COLO829 (cell line): Measurements from ENCODE around the gene BAIAP2.

ENCODE experiments used
- DNase-seq: peaks from one replicate; pipeline ENCODE4 v3.0.0; 2012; ENCODE audit warnings: low spot score

Gene BAIAP2

DNA sequence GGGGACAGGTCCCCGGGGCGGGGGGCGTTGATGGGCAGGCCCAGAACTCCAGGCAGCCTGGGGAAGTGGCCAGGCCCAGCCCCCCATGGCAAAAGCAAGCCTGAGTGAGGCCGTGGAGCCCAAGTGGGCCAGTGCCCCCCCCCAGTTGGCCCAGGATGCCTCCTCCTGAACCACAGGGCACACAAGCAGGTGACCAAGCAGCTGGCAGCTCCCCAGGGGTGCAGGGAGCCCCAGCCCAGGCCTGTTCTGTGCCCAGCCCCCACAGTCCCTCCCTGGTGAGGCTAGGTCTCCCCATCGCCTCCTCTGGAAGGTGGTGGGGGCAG lies 92.1 kb downstream of the BAIAP2 start:
- no peak for DNase-seq

GRCh38 chr17:81127526-81128177 lies 92.7 kb downstream of the BAIAP2 start:
- DNase-seq: no peak

GRCh38 chr17:81128338-81128737 lies 93.4 kb downstream of the BAIAP2 start:
- no peak for DNase-seq

DNA sequence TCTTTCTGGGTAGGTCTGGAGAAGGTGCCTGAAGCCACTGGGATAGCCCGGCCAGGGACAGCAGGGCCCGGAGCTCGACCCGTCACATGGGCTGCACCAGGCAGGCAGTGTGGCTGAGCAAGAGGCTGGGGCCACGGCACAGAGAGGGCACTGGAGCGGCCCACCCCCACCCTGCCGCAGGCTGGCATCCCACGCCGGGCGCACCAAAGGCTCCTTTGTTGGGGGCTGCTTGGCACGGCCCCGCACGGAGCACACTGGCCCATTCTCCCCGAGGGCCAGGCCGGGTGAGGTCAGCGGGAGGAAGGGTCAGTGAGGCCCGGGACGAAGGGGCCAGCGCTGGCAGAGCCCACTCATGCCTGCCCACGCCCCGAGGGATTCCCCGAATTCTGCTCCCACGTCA lies 93.8 kb downstream of the BAIAP2 start:
- DNase-seq: peak; percentile 50

- DNase-seq: no peak
Measured at GRCh38 chr17:81129289-81129688, 94.3 kb downstream of the BAIAP2 start.

- no peak for DNase-seq
Measured at GRCh38 chr17:81129711-81130367, 94.9 kb downstream of the BAIAP2 start.

- DNase-seq: peak; percentile 68
Measured at GRCh38 chr17:81130385-81131361, 95.7 kb downstream of the BAIAP2 start.

- no peak for DNase-seq
Measured at GRCh38 chr17:81131486-81132196, 96.7 kb downstream of the BAIAP2 start.

- no peak for DNase-seq
Measured at GRCh38 chr17:81132197-81132540, 97.2 kb downstream of the BAIAP2 start.

- DNase-seq: no peak
Measured at GRCh38 chr17:81132770-81133723, 98.1 kb downstream of the BAIAP2 start.

DNA sequence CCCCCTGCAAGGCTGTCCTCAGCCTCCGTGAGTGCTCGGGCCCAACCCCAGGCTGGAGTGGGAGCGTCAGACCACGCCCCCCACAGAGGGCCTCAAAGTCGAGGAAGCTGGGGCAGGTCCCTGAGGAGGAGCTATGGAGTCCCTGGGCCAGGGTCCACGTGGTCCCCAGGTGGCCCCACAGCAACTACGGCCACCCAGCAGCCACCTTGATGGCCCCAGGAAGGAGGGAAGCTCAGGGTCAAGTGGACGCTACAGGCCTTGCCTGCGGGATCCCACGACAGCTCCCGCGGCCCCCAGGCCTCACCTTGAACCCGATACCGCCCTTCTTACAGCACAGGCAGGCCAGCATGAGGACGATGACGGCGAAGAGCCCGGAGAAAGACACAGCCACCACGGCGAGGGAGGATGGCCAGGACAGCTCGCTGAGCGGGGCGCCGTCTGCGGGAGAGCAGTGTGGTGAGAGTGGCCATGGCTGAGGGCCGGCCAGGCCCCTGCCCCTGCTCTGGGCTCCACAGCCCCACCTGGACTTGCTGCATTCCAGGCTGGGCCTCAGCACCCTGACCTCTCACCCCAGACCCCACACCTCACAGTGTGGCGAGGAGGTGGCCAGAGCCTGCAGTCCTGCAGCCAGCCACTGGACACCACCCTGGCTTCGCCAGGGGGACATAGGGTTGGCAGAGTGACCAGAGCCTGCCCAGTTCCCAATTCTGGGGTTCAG lies 99.3 kb downstream of the BAIAP2 start:
- DNase-seq: no peak

- DNase-seq: no peak
Measured at GRCh38 chr17:81135505-81136278, 100.7 kb downstream of the BAIAP2 start.

- DNase-seq: no peak
Measured at GRCh38 chr17:81136366-81136765, 101.4 kb downstream of the BAIAP2 start.

- no peak for DNase-seq
Measured at GRCh38 chr17:81137248-81137647, 102.3 kb downstream of the BAIAP2 start.

DNA sequence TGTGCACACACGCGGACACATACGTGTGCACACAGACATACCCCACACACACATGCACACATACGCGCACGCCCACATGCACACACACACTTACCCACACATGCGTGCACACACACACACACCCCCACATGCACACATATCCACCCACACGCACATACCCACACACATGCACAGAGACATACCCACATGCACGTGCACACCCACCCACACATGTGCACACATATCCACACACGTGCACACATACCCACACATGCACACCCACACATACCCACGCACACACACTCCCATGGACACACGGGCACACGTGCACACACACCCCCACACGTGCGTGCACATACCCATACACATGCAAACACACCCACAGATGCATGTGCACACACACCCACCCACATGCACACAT lies 103.1 kb downstream of the BAIAP2 start:
- no peak for DNase-seq

GRCh38 chr17:81138500-81138899 lies 103.5 kb downstream of the BAIAP2 start:
- DNase-seq: no peak

DNA sequence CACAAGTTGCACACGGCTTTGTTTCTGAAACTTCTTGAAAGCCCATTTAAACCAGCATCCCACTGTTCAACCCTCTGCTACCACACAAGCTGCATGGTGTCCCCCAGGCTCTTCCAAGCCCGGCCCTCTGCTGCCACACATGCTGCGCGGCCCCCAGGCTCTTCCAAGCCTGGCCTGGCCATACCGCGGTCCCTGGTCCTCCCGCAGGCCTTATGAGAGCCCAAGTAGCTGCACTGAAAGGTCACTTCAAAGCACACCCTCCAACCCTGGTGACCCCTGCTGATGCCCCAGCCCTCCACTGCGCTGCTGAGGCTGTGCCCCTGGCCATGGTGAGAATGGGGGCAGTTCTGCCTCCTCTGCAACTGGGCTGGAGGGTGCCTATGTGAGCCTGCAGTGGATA lies 104.5 kb downstream of the BAIAP2 start:
- no peak for DNase-seq

DNA sequence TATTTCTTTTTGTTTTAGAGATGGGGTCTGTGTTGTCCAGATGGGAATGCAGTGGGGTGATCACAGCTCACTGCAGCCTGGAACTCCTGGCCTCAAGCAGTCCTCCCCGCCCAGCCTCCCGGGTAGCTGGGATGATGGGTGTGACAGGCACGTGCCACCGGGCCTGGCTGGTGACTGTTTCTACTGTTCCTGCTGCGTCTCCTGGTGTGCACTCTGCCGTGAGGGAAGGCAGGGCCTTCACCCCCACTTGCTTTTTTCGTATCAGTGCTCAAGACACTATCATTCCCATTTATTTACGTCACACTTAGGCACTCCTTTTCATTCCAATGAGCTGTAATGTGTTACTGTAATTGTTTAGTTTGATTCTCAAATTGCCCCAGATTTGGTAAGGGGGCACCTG lies 105.1 kb downstream of the BAIAP2 start:
- DNase-seq: no peak

DNA sequence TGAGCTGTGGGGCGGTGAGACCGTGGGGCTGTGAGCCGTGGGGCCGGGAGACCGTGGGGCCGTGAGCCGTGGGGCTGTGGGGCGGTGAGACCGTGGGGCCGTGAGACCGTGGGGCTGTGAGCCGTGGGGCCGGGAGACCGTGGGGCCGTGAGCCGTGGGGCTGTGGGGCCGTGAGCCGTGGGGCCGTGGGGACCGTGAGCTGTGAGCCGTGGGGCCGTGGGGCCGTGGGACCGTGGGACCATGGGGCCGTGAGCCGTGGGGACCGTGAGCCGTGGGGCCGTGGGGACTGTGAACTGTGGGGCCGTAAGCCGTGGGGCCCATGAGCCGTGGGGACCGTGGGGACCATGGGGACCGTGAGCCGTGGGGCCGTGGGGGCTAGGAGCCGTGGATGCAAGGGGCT lies 105.7 kb downstream of the BAIAP2 start:
- no peak for DNase-seq
